Loucy (cell line): Measurements from ENCODE around the gene BCL7B.

ENCODE experiments used
- H2AFZ ChIP-seq: fragments of 200-600 bp; sonication (generic); 2 replicates; pipeline ENCODE4 v1.6.0; 2016; ENCODE audit warnings: antibody characterized with exemption, mild to moderate bottlenecking, low read length, moderate library complexity
- H3F3A ChIP-seq: fragments of 200-600 bp; 2 replicates; pipeline ENCODE4 v1.6.0; 2016; ENCODE audit warnings: antibody characterized with exemption, low read depth, mild to moderate bottlenecking
- H3K27me3 ChIP-seq: fragments of 200-600 bp; sonication (generic); 2 replicates; pipeline ENCODE4 v1.6.1; 2014; ENCODE audit warnings: low read length, mild to moderate bottlenecking; ENCODE audit not compliant: insufficient read depth, poor library complexity, severe bottlenecking
- H3K36me3 ChIP-seq: fragments of 200-600 bp; sonication (generic); 2 replicates; pipeline ENCODE4 v1.6.1; 2016; ENCODE audit warnings: low read length; ENCODE audit not compliant: insufficient read depth
- H3K4me1 ChIP-seq: fragments of 200-600 bp; sonication (generic); 2 replicates; pipeline ENCODE4 v1.5.1; 2014; ENCODE audit warnings: low read length, mild to moderate bottlenecking; ENCODE audit not compliant: insufficient read depth, poor library complexity, severe bottlenecking
- H3K4me2 ChIP-seq: fragments of 200-600 bp; sonication (generic); 2 replicates; pipeline ENCODE4 v1.6.0; 2014; ENCODE audit warnings: antibody characterized with exemption, low read length, low read depth, mild to moderate bottlenecking; ENCODE audit not compliant: poor library complexity, severe bottlenecking
- H3K4me3 ChIP-seq: fragments of 200-600 bp; sonication (generic); 2 replicates; pipeline ENCODE4 v1.5.1; 2014; ENCODE audit warnings: low read length, mild to moderate bottlenecking, mixed read lengths; ENCODE audit not compliant: poor library complexity, severe bottlenecking
- H3K79me2 ChIP-seq: fragments of 200-600 bp; sonication (generic); 2 replicates; pipeline ENCODE4 v1.6.1; 2014; ENCODE audit warnings: low read length; ENCODE audit not compliant: insufficient read depth
- H3K9ac ChIP-seq: fragments of 200-600 bp; sonication (generic); 2 replicates; pipeline ENCODE4 v1.6.0; 2014; ENCODE audit warnings: mild to moderate bottlenecking, low read depth, low read length, moderate library complexity; ENCODE audit not compliant: poor library complexity, severe bottlenecking
- H3K9me2 ChIP-seq: fragments of 200-600 bp; sonication (generic); replicated peaks from 2 replicates; pipeline ENCODE4 v1.6.1; 2016; ENCODE audit warnings: low read depth, low read length, mixed read lengths
- H3K9me3 ChIP-seq: fragments of 200-600 bp; sonication (generic); 2 replicates; pipeline ENCODE4 v1.6.1; 2014; ENCODE audit warnings: mild to moderate bottlenecking, antibody characterized with exemption, low read length, low read depth; ENCODE audit not compliant: insufficient read depth
- H4K20me1 ChIP-seq: fragments of 200-600 bp; sonication (generic); 2 replicates; pipeline ENCODE4 v1.6.0; 2014; ENCODE audit warnings: antibody characterized with exemption, low read length, mild to moderate bottlenecking; ENCODE audit not compliant: insufficient read depth, poor library complexity, severe bottlenecking
- EZH2phosphoT487 ChIP-seq: fragments of 200-600 bp; IDR thresholded peaks from 2 replicates; pipeline ENCODE4 v1.6.1; 2018; ENCODE audit warnings: antibody characterized with exemption, mild to moderate bottlenecking, moderate library complexity, borderline replicate concordance
- TF ChIP-seq, protein P1 (sequence below): fragments of 200-600 bp; sonication (generic); conservative IDR thresholded peaks from 2 replicates; pipeline ENCODE4 v1.5.1; 2014; ENCODE audit warnings: mild to moderate bottlenecking, antibody characterized with exemption, low read length

BCL7B gene

DNA sequence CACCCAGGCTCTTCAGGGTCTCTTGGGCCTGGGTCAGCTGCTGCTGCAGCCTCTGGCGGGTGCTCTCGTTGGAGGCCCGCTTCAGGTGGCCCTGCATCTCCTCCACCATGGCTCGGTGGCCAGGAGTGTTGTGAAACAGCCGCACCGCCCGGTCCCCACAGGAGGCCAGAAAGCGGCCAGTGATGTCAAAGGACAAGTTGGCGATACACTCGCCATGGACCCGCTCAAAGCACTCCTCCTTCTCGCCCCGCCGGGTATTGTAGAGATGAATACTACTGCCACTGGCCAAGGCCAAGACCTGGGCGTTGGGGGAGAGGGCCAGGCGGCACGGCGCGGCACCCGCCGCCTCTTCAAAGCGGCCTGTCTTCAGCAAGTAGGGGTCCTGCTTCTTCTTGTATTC, 13.0 kb upstream of the BCL7B start:
- Histone ChIP-seq H3K27me3 (no peaks in the 10 kb centered on the region), H3K79me2 (peaks cover 25% of the 10 kb centered on the region; the same call in 1 of the 2 replicates), H3K36me3 (peaks cover 47% of the 10 kb centered on the region; the same call in 1 of the 2 replicates), H2AFZ (no peak overlapping the region), H3K9me2 (no peaks in the 10 kb centered on the region), H3F3A (no peaks in the 10 kb centered on the region), H4K20me1 (peaks cover 13% of the 10 kb centered on the region), H3K4me3 (no peak overlapping the region), H3K9ac (no peak overlapping the region), H3K4me2 (no peak overlapping the region), H3K4me1 (peaks cover 5% of the 10 kb centered on the region), H3K9me3 (no peaks in the 10 kb centered on the region)
- no peak for TF ChIP-seq EZH2phosphoT487
- TF ChIP-seq, protein P1, sequence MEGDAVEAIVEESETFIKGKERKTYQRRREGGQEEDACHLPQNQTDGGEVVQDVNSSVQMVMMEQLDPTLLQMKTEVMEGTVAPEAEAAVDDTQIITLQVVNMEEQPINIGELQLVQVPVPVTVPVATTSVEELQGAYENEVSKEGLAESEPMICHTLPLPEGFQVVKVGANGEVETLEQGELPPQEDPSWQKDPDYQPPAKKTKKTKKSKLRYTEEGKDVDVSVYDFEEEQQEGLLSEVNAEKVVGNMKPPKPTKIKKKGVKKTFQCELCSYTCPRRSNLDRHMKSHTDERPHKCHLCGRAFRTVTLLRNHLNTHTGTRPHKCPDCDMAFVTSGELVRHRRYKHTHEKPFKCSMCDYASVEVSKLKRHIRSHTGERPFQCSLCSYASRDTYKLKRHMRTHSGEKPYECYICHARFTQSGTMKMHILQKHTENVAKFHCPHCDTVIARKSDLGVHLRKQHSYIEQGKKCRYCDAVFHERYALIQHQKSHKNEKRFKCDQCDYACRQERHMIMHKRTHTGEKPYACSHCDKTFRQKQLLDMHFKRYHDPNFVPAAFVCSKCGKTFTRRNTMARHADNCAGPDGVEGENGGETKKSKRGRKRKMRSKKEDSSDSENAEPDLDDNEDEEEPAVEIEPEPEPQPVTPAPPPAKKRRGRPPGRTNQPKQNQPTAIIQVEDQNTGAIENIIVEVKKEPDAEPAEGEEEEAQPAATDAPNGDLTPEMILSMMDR: no peak

GRCh38 chr7:73569042-73569608, 11.6 kb upstream of the BCL7B start:
- H3K4me2 ChIP-seq: no peak overlapping the region
- TF ChIP-seq EZH2phosphoT487: no peak
- TF ChIP-seq, protein P1: no peak
- H3K4me3 ChIP-seq: no peak overlapping the region
- no peak overlapping the region for H2AFZ ChIP-seq
- peaks cover 5% of the 10 kb centered on the region for H3K4me1 ChIP-seq
- H3K9me2 ChIP-seq: no peaks in the 10 kb centered on the region
- H3K9me3 ChIP-seq: no peaks in the 10 kb centered on the region
- no peak overlapping the region for H3K9ac ChIP-seq
- peaks cover 43% of the 10 kb centered on the region; the same call in 1 of the 2 replicates for H3K36me3 ChIP-seq
- H4K20me1 ChIP-seq: peaks cover 5% of the 10 kb centered on the region
- H3K27me3 ChIP-seq: no peaks in the 10 kb centered on the region
- peaks cover 12% of the 10 kb centered on the region; the same call in 1 of the 2 replicates for H3K79me2 ChIP-seq
- no peaks in the 10 kb centered on the region for H3F3A ChIP-seq

GRCh38 chr7:73567846-73568685, 10.6 kb upstream of the BCL7B start:
- Histone ChIP-seq H3K36me3 (peaks cover 33% of the 10 kb centered on the region; the same call in 1 of the 2 replicates), H3K4me2 (no peak overlapping the region), H3F3A (no peaks in the 10 kb centered on the region), H3K9me3 (no peaks in the 10 kb centered on the region), H3K9me2 (no peaks in the 10 kb centered on the region), H3K27me3 (no peaks in the 10 kb centered on the region), H3K9ac (no peak overlapping the region), H3K4me3 (no peak overlapping the region), H2AFZ (no peak overlapping the region), H4K20me1 (peaks cover 5% of the 10 kb centered on the region), H3K4me1 (peaks cover 5% of the 10 kb centered on the region), H3K79me2 (peaks cover 4% of the 10 kb centered on the region; the same call in 1 of the 2 replicates)
- TF ChIP-seq EZH2phosphoT487: no peak
- TF ChIP-seq, protein P1: no peak
